GM12878 (cell line): ENCODE measurements around the gene CHD5. TPM values are rescaled to one million over a fixed set of nuclear protein-coding genes. Genes with fewer than 3 reads are reported as not detected.

ENCODE experiments used
- ATAC-seq: fragments of 200-7000 bp; cut with Tn5 transposase; 3 replicates; pipeline ENCODE4 v1.9.1; 2020; ENCODE audit warnings: mild to moderate bottlenecking, moderate library complexity
- BruUV-seq: library from RNA; stranded (reverse); fragments of 400-500 nt; replicated peaks from 2 replicates; lab custom pipeline; 2021; lab: Mats Ljungman, UMichigan
- CTCF ChIA-PET: fragments of 300-600 bp; sonication (Branson Sonifier 250); formaldehyde crosslinking; extraction: SDS; loops from one replicate; lab custom pipeline; 2021; ENCODE audit warnings: inconsistent platforms; lab: Yijun Ruan, JAX
- POLR2A ChIA-PET: fragments of 350-600 bp; formaldehyde crosslinking; extraction: SDS; loops from one replicate; lab custom pipeline; 2021; ENCODE audit warnings: inconsistent platforms; lab: Charles Lee
- RAD21 ChIA-PET: fragments of 300-600 bp; sonication (Branson Sonifier 250); formaldehyde crosslinking; loops from one replicate; lab custom pipeline; 2023; ENCODE audit warnings: antibody characterized with exemption; ENCODE audit not compliant: unreplicated experiment; lab: Charles Lee
- SMC1A ChIA-PET: fragments of 300-600 bp; sonication (Branson Sonifier 250); formaldehyde crosslinking; loops from one replicate; lab custom pipeline; 2023; ENCODE audit not compliant: unreplicated experiment, uncharacterized antibody; lab: Charles Lee
- DNase-seq: peaks from one replicate; pipeline ENCODE4 v3.0.0-alpha.2; 2011; ENCODE audit warnings: low read depth, low spot score
- FAIRE-seq: peaks from 3 replicates; lab custom pipeline; 2011; peaks lifted over from hg19 to GRCh38; lab: Jason Lieb, UNC
- H2AFZ ChIP-seq: 2 replicates; pipeline ENCODE4 v1.6.0; 2011; ENCODE audit warnings: low read depth, low read length, control low read depth; ENCODE audit not compliant: control insufficient read depth
- H3K27ac ChIP-seq: 2 replicates; pipeline ENCODE4 v1.5.1; 2011; ENCODE audit warnings: control low read depth; ENCODE audit not compliant: control insufficient read depth, insufficient read depth
- H3K27me3 ChIP-seq, 2 experiments: replicated peaks in 1 of 2; 2 replicates each; pipeline versions ENCODE4 v1.6.0 to v1.6.1; 2011; ENCODE audit warnings: low read length in 1 of 2; ENCODE audit not compliant: control insufficient read depth in 2 of 2, insufficient read depth in 2 of 2
- H3K36me3 ChIP-seq, 2 experiments: 2 replicates each; pipeline ENCODE4 v1.5.1; 2011; ENCODE audit warnings: low read length in 1 of 2; ENCODE audit not compliant: control insufficient read depth in 2 of 2, insufficient read depth in 2 of 2
- H3K4me1 ChIP-seq: 2 replicates; pipeline ENCODE4 v1.6.1; 2011; ENCODE audit warnings: mild to moderate bottlenecking, low read length, moderate library complexity, mixed read lengths; ENCODE audit not compliant: control insufficient read depth, insufficient read depth
- H3K4me2 ChIP-seq: 2 replicates; pipeline ENCODE4 v1.6.0; 2011; ENCODE audit warnings: control low read depth; ENCODE audit not compliant: control insufficient read depth, insufficient read depth
- H3K4me3 ChIP-seq: fragments of 200-600 bp; sonication (generic); 2 replicates; pipeline ENCODE4 v1.5.1; 2016
- H3K79me2 ChIP-seq: 2 replicates; pipeline ENCODE4 v1.6.0; 2011; ENCODE audit warnings: low read length; ENCODE audit not compliant: control insufficient read depth, insufficient read depth
- H3K9ac ChIP-seq: 2 replicates; pipeline ENCODE4 v1.8.0; 2011; ENCODE audit warnings: low read length, control low read depth, mixed read lengths; ENCODE audit not compliant: control insufficient read depth, insufficient read depth
- H3K9me3 ChIP-seq: replicated peaks from 3 replicates; pipeline ENCODE4 v1.5.1; 2011; ENCODE audit warnings: mild to moderate bottlenecking, low read length; ENCODE audit not compliant: control insufficient read depth, insufficient read depth
- H4K20me1 ChIP-seq: 2 replicates; pipeline ENCODE4 v1.6.0; 2011; ENCODE audit not compliant: control insufficient read depth, insufficient read depth
- BCL3 ChIP-seq: IDR thresholded peaks from 2 replicates; pipeline ENCODE4 v1.6.1; 2011; ENCODE audit warnings: borderline replicate concordance, low read depth, mild to moderate bottlenecking, moderate library complexity, low read length; ENCODE audit not compliant: insufficient read depth, poor library complexity, severe bottlenecking
- EZH2 ChIP-seq: IDR thresholded peaks from 2 replicates; pipeline ENCODE4 v1.6.1; 2012; ENCODE audit warnings: low read depth, mild to moderate bottlenecking, control low read depth, inconsistent platforms, low read length, borderline replicate concordance; ENCODE audit not compliant: control insufficient read depth
- HCFC1 ChIP-seq: fragments of 150-350 bp; IDR thresholded peaks from 2 replicates; pipeline ENCODE4 v1.6.1; 2014; ENCODE audit warnings: low read length
- MTA3 ChIP-seq: IDR thresholded peaks from 2 replicates; pipeline ENCODE4 v1.6.1; 2012; ENCODE audit warnings: low read length, inconsistent platforms, borderline replicate concordance
- WGBS: methylation state at CpG from one replicate; pipeline ENCODE4 v1.1.6; 2016; ENCODE audit warnings: low lambda C conversion rate; ENCODE audit not compliant: insufficient replicate concordance, insufficient coverage; ENCODE audit errors: missing lambda C conversion rate; 5-methylcytosine and 5-hydroxymethylcytosine counted together
- in situ Hi-C: fragments of 300-500 bp; cut with MboI; formaldehyde crosslinking; loops from 9 replicates; pipeline ENCODE4 v1.14.3; 2018; ENCODE audit warnings: mixed read lengths
- intact Hi-C: fragments of 100-400 bp; cut with micrococcal nuclease; formaldehyde crosslinking; loops from one replicate; pipeline ENCODE4 v1.14.2; 2022; ENCODE audit not compliant: unreplicated experiment
- polyA plus RNA-seq, 11 experiments: library from polyadenylated mRNA; depleted of rRNA in 4 of 11; unstranded in 6 of 11; stranded (reverse) in 5 of 11; fragments of >200 nt; fragmentation: Nextera tagmentation in 4 of 11; fragmentation: Illumina TruSeq in 1 of 11; extraction: Ambion mirVana in 4 of 11; extraction: Trizol in 1 of 11; gene quantifications; 1 replicate in 1 of 11; 2 replicates in 10 of 11; pipeline versions ENCODE4 v1.2.1 to v1.2.3, GENCODE V29; 2011 to 2016; ENCODE audit warnings: inconsistent platforms in 2 of 11, missing spikeins in 2 of 11, low read depth in 1 of 11
- total RNA-seq, 4 experiments: library from RNA; depleted of rRNA in 3 of 4; stranded (reverse); fragments of >200 nt in 3 of 4; fragmentation: Illumina TruSeq in 1 of 4; extraction: Trizol in 1 of 4; gene quantifications; 2 replicates each; pipeline versions ENCODE4 v1.2.1 to v1.2.3, GENCODE V29; 2013 to 2021
- TF ChIP-seq, protein P1 (sequence below): fragments of 450-650 bp; IDR thresholded peaks from 2 replicates; pipeline ENCODE4 v1.6.1; 2017; ENCODE audit warnings: mild to moderate bottlenecking, low read depth, inconsistent platforms; ENCODE audit not compliant: poor library complexity, severe bottlenecking

Gene CHD5
- total and polyA plus RNA-seq, 10 of the 15 experiments (the other 5 are each of a cell fraction or from before 2014, with no cell fraction given): 0.03 to 0.49 (median 0.13) TPM; not detected in 3

DNA sequence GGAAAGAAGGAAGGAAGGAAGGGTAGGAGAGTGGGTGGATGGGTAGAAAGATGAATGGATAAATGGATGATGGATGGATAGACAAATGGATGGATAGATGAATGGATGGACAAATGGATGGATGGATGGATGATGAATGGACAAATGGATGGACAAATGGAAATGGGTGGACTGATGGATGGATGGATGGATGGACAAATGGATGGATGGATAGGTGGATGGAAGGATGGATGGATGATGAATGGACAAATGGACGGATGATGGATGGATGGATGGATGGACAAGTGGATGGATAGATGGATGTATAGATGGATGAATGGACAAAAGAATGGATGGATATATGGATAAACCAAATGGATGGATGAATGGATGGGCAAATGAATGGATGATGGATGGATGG, 30.5 kb downstream of the CHD5 start:
- no peaks in the 10 kb centered on the region for H3K9me3 ChIP-seq
- H3K4me1 ChIP-seq: no peaks in the 10 kb centered on the region
- BruUV-seq: no TSS peak
- ChIA-PET SMC1A (no interaction called here), RAD21 (no interaction called here), CTCF (no interaction called here), POLR2A (no interaction called here)
- no peaks in the 10 kb centered on the region for H3K36me3 ChIP-seq
- no peak overlapping the region for H3K4me2 ChIP-seq
- H3K4me3 ChIP-seq: no peak overlapping the region
- 0% methylated on average over 1 of the region's 1 CpG for WGBS
- intact Hi-C loops (no loop called here), in situ Hi-C loops (no loop called here)
- H3K79me2 ChIP-seq: no peaks in the 10 kb centered on the region
- DNase-seq: no peak
- H3K9ac ChIP-seq: no peak overlapping the region
- ATAC-seq: no peak
- TF ChIP-seq HCFC1 (no peak), BCL3 (no peak), EZH2 (no peak), MTA3 (no peak)
- TF ChIP-seq, protein P1, sequence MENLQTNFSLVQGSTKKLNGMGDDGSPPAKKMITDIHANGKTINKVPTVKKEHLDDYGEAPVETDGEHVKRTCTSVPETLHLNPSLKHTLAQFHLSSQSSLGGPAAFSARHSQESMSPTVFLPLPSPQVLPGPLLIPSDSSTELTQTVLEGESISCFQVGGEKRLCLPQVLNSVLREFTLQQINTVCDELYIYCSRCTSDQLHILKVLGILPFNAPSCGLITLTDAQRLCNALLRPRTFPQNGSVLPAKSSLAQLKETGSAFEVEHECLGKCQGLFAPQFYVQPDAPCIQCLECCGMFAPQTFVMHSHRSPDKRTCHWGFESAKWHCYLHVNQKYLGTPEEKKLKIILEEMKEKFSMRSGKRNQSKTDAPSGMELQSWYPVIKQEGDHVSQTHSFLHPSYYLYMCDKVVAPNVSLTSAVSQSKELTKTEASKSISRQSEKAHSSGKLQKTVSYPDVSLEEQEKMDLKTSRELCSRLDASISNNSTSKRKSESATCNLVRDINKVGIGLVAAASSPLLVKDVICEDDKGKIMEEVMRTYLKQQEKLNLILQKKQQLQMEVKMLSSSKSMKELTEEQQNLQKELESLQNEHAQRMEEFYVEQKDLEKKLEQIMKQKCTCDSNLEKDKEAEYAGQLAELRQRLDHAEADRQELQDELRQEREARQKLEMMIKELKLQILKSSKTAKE: no peak
- H2AFZ ChIP-seq: no peak overlapping the region
- no peaks in the 10 kb centered on the region for H4K20me1 ChIP-seq
- no peak overlapping the region for H3K27ac ChIP-seq
- H3K27me3 ChIP-seq: no peaks in the 10 kb centered on the region; a peak in 1 of 4 replicates
- no peak for FAIRE-seq
